ENCODE results near the gene SDK2. TPM values are rescaled to one million over a fixed set of nuclear protein-coding genes. Genes with fewer than 3 reads are reported as not detected.

The SDK2 gene
- total and polyA plus RNA-seq, 7 experiments from 2014 or later, result 0.64 to 14.1 (median 8.2) TPM

- H3K9me3 Mint-ChIP-seq, result no peaks in the 10 kb centered on the region
Measured at GRCh38 chr17:73386561-73386960, 257.7 kb downstream of the SDK2 start.

DNA sequence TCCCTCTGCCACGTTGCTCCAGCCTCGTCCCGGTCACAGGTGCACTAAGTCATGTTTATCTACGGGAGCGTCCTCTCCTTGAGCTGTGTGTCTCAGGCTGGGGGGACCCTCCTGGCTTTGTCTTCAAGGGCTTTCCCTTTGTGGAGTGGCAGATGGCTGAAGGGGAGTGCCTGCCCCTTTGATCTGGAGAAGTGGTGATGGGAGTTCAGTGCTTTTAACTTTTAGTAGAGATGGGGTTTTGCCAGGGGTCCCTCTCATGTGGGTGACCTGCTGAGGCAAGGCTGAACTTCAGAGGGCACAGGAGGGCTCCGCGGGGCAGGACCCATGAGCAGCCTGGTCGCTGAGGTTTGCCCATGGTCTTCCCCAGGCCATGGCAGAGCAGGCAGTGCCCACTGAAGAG lies 259.3 kb downstream of the SDK2 start:
- intact Hi-C loops (cut with micrococcal nuclease), result no loop called here
- H3K27ac ChIP-seq (ENCODE audit: low read depth, low read length), result no peak overlapping the region
- POLR2A ChIA-PET, result no interaction called here
- Mint-ChIP-seq H3K9me3 (no peaks in the 10 kb centered on the region), H3K27me3 (no peaks in the 10 kb centered on the region), H3K4me3 (no peak overlapping the region), H3K27ac (peak overlapping the region in 1 of 9 donors; percentile 42), H3K4me1 (no peaks in the 10 kb centered on the region), H3K36me3 (peaks cover 0 to 20% (median 10%) of the 10 kb centered on the region in 5 donors)
- ATAC-seq (no peak), DNase-seq (no peak)
- CTCF ChIA-PET, result interaction anchor here (0.6 kb wide), 1 partner anchor 880 kb away, joined by 3 read pairs; no protein-coding TSS in a partner anchor
- no peaks in the 10 kb centered on the region for H3K4me1 ChIP-seq (ENCODE audit: control insufficient read depth in 2 of 2, insufficient read depth in 2 of 2, low read length in 2 of 2)
- H3K4me3 ChIP-seq (ENCODE audit: low read length), result no peak overlapping the region
- no peaks in the 10 kb centered on the region for H3K27me3 ChIP-seq (ENCODE audit: control insufficient read depth in 2 of 2, insufficient read depth in 2 of 2, low read length in 2 of 2)
- H3K9me3 ChIP-seq (ENCODE audit: control insufficient read depth in 2 of 3, low read length in 3 of 3), result no peaks in the 10 kb centered on the region
- peaks cover 0 to 16% (median 0%) of the 10 kb centered on the region in 3 experiments for H3K36me3 ChIP-seq (ENCODE audit: control insufficient read depth in 2 of 3, insufficient read depth in 3 of 3, low read length in 3 of 3)

More at GRCh38 chr17:73386561-73386960, 257.7 kb downstream of the SDK2 start:
- Mint-ChIP-seq H3K4me1 (no peaks in the 10 kb centered on the region), H3K27ac (no peak overlapping the region), H3K36me3 (peaks cover 0 to 28% (median 10%) of the 10 kb centered on the region in 5 donors), H3K27me3 (no peaks in the 10 kb centered on the region), H3K4me3 (no peak overlapping the region)
- POLR2A ChIA-PET, result interaction anchor here (0.6 kb wide), 1 partner anchor 194 kb away, joined by 4 read pairs; no protein-coding TSS in a partner anchor
- Histone ChIP-seq H3K9me3 (ENCODE audit: control insufficient read depth in 2 of 3, low read length in 3 of 3) (no peaks in the 10 kb centered on the region), H3K27ac (ENCODE audit: low read depth, low read length) (no peak overlapping the region), H3K4me1 (ENCODE audit: control insufficient read depth in 2 of 2, insufficient read depth in 2 of 2, low read length in 2 of 2) (no peaks in the 10 kb centered on the region), H3K36me3 (ENCODE audit: control insufficient read depth in 2 of 3, insufficient read depth in 3 of 3, low read length in 3 of 3) (peaks cover 0 to 16% (median 0%) of the 10 kb centered on the region in 3 experiments), H3K4me3 (ENCODE audit: low read length) (no peak overlapping the region), H3K27me3 (ENCODE audit: control insufficient read depth in 2 of 2, insufficient read depth in 2 of 2, low read length in 2 of 2) (no peaks in the 10 kb centered on the region)
- DNase-seq (no peak), ATAC-seq (no peak)
- intact Hi-C loops (cut with micrococcal nuclease), result no loop called here
- CTCF ChIA-PET, result no interaction called here

DNA sequence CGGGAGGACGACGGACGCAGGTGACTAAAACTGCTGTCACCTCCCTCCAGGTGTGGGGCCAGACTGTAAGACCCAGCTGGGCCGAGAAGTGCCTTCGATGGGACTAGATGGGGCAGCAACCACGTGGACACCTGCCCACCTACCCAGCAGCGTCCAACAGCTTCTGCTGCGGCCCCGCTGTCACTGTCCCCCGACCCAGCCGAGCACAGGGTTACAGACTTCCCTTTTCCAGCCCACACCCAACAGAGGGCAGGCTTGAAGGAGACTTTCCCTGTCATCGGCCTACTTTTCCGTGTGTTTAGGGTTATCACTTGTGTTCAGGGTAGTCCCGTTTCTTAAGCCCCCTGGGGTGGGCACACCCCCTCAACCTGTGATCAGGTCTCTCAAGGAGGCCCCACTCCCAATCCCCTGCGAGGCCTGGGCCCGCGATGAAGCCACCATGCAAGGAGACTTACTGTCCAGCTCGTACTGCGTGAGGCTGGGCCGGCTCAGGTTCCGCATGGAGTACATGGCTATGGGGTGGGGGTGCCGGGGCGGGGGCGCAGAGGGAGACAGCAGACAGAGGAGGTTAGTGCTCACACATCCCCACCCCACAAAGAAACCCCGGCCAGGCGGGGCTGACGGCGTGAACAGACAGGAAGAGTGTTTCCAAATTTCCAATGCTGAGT lies 263.7 kb downstream of the SDK2 start:
- Mint-ChIP-seq H3K36me3 (peaks cover 0 to 24% (median 6%) of the 10 kb centered on the region in 5 donors), H3K9me3 (no peaks in the 10 kb centered on the region), H3K4me1 (peaks cover 0 to 2% (median 0%) of the 10 kb centered on the region in 7 donors), H3K27ac (no peak overlapping the region), H3K4me3 (no peak overlapping the region), H3K27me3 (no peaks in the 10 kb centered on the region)
- ChIA-PET CTCF (no interaction called here), POLR2A (no interaction called here)
- Histone ChIP-seq H3K36me3 (ENCODE audit: control insufficient read depth in 2 of 3, insufficient read depth in 3 of 3, low read length in 3 of 3) (peaks cover 0 to 11% (median 0%) of the 10 kb centered on the region in 3 experiments), H3K4me3 (ENCODE audit: low read length) (no peak overlapping the region), H3K4me1 (ENCODE audit: control insufficient read depth in 2 of 2, insufficient read depth in 2 of 2, low read length in 2 of 2) (no peaks in the 10 kb centered on the region), H3K27me3 (ENCODE audit: control insufficient read depth in 2 of 2, insufficient read depth in 2 of 2, low read length in 2 of 2) (no peaks in the 10 kb centered on the region), H3K27ac (ENCODE audit: low read depth, low read length) (no peak overlapping the region), H3K9me3 (ENCODE audit: control insufficient read depth in 2 of 3, low read length in 3 of 3) (no peaks in the 10 kb centered on the region)
- ATAC-seq (no peak), DNase-seq (no peak)
- intact Hi-C loops (cut with micrococcal nuclease), result no loop called here

GRCh38 chr17:73379826-73380225 lies 264.4 kb downstream of the SDK2 start:
- CTCF ChIA-PET, result no interaction called here

DNA sequence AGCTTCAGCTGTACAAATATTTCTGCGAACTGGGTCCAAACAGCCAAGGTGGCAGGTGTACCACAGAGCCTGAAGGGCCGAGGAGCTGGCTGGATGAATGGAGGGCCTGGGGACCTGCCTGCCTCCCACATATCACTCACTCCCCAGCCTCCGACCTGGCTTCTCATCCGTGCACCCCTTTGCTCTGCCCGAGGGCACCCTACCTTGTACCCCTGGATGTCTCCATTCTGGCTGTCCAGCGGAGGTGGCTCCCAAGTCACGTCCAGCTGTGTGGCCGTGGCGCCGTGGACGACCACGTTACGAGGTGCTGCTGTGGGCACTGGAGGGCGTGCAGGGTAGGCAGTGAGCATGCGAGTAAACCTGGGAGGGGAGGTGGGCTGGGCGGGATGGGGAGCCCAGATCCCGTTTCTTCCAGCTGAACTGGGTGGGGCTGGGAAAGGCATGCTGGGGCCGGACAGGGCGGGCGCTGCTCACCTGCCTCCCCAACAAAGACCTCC lies 265.2 kb downstream of the SDK2 start:
- no peaks in the 10 kb centered on the region for H3K9me3 Mint-ChIP-seq
- H3K27me3 ChIP-seq (ENCODE audit: control insufficient read depth in 2 of 2, insufficient read depth in 2 of 2, low read length in 2 of 2), result no peaks in the 10 kb centered on the region
- H3K4me3 Mint-ChIP-seq, result no peak overlapping the region
- no peaks in the 10 kb centered on the region for H3K27me3 Mint-ChIP-seq
- no peaks in the 10 kb centered on the region for H3K9me3 ChIP-seq (ENCODE audit: control insufficient read depth in 2 of 3, low read length in 3 of 3)
- peaks cover 0 to 11% (median 0%) of the 10 kb centered on the region in 5 donors for H3K36me3 Mint-ChIP-seq
- peaks cover 0 to 2% (median 0%) of the 10 kb centered on the region in 7 donors for H3K4me1 Mint-ChIP-seq
- ChIA-PET CTCF (interaction anchor here (1.3 kb wide), 1 partner anchor 9 kb away, joined by 3 read pairs; no protein-coding TSS in a partner anchor), POLR2A (no interaction called here)
- no peak overlapping the region for H3K27ac ChIP-seq (ENCODE audit: low read depth, low read length)
- H3K36me3 ChIP-seq (ENCODE audit: control insufficient read depth in 2 of 3, insufficient read depth in 3 of 3, low read length in 3 of 3), result peaks cover 0 to 4% (median 0%) of the 10 kb centered on the region in 3 experiments
- intact Hi-C loops (cut with micrococcal nuclease), result no loop called here
- no peak overlapping the region for H3K4me3 ChIP-seq (ENCODE audit: low read length)
- H3K4me1 ChIP-seq (ENCODE audit: control insufficient read depth in 2 of 2, insufficient read depth in 2 of 2, low read length in 2 of 2), result no peaks in the 10 kb centered on the region
- no peak overlapping the region for H3K27ac Mint-ChIP-seq
- ATAC-seq, result no peak
- no peak for DNase-seq

More at GRCh38 chr17:73379826-73380225, 264.4 kb downstream of the SDK2 start:
- intact Hi-C loops (cut with micrococcal nuclease), result no loop called here
- Mint-ChIP-seq H3K4me1 (peaks cover 0 to 2% (median 0%) of the 10 kb centered on the region in 7 donors), H3K27me3 (no peaks in the 10 kb centered on the region), H3K27ac (no peak overlapping the region), H3K4me3 (no peak overlapping the region), H3K36me3 (peaks cover 0 to 17% (median 1%) of the 10 kb centered on the region in 5 donors), H3K9me3 (no peaks in the 10 kb centered on the region)
- no peak overlapping the region for H3K4me3 ChIP-seq (ENCODE audit: low read length)
- no peak for ATAC-seq
- POLR2A ChIA-PET, result no interaction called here
- H3K4me1 ChIP-seq (ENCODE audit: control insufficient read depth in 2 of 2, insufficient read depth in 2 of 2, low read length in 2 of 2), result no peaks in the 10 kb centered on the region
- H3K36me3 ChIP-seq (ENCODE audit: control insufficient read depth in 2 of 3, insufficient read depth in 3 of 3, low read length in 3 of 3), result peaks cover 0 to 4% (median 0%) of the 10 kb centered on the region in 3 experiments
- no peaks in the 10 kb centered on the region for H3K27me3 ChIP-seq (ENCODE audit: control insufficient read depth in 2 of 2, insufficient read depth in 2 of 2, low read length in 2 of 2)
- DNase-seq, result no peak
- no peak overlapping the region for H3K27ac ChIP-seq (ENCODE audit: low read depth, low read length)
- H3K9me3 ChIP-seq (ENCODE audit: control insufficient read depth in 2 of 3, low read length in 3 of 3), result no peaks in the 10 kb centered on the region

DNA sequence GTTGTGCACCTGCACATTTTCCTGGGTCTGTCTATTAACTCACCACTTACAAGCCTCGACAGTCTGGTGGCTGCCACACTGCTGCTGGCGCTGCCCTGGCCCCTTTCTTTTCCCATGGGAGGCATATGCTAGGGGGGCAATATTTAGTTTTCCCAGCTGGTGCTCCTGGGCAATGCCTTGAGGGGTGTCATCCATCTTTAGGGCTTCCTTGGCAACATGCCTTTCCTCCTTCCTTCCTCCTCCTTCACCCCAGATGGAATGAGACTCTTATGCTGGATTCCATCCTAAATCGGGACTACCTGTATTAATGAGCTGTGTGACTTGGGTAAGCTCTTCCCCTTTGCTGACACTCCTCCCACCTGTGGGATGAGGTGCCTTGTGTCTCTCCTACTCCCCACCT lies 267.6 kb downstream of the SDK2 start:
- no peak for ATAC-seq
- Mint-ChIP-seq H3K4me3 (no peak overlapping the region), H3K9me3 (no peaks in the 10 kb centered on the region)

More for the DNA sequence above, 267.6 kb downstream of the SDK2 start:
- CTCF ChIA-PET, result no interaction called here
- Mint-ChIP-seq H3K27ac (peak overlapping the region in 1 of 9 donors; percentile 29), H3K4me1 (peaks cover 0 to 2% (median 0%) of the 10 kb centered on the region in 7 donors), H3K27me3 (peaks cover 0 to 3% (median 0%) of the 10 kb centered on the region in 5 donors), H3K36me3 (peaks cover 0 to 6% (median 0%) of the 10 kb centered on the region in 5 donors)
- H3K9me3 ChIP-seq (ENCODE audit: control insufficient read depth in 2 of 3, low read length in 3 of 3), result no peaks in the 10 kb centered on the region
- intact Hi-C loops (cut with micrococcal nuclease), result no loop called here
- H3K36me3 ChIP-seq (ENCODE audit: control insufficient read depth in 2 of 3, insufficient read depth in 3 of 3, low read length in 3 of 3), result no peaks in the 10 kb centered on the region
- no peaks in the 10 kb centered on the region for H3K27me3 ChIP-seq (ENCODE audit: control insufficient read depth in 2 of 2, insufficient read depth in 2 of 2, low read length in 2 of 2)
- no peak overlapping the region for H3K4me3 ChIP-seq (ENCODE audit: low read length)
- H3K4me1 ChIP-seq (ENCODE audit: control insufficient read depth in 2 of 2, insufficient read depth in 2 of 2, low read length in 2 of 2), result no peaks in the 10 kb centered on the region
- no peak for DNase-seq
- H3K27ac ChIP-seq (ENCODE audit: low read depth, low read length), result no peak overlapping the region
- POLR2A ChIA-PET, result no interaction called here

All from naive thymus-derived CD4-positive, alpha-beta T cell (primary cell).